ENCODE measurements around the gene CCL22.
"Not testable (repeated sequence)": the region's sequence is repeated elsewhere in the genome, so short reads cannot be mapped to it uniquely, and the experiment has no call there.

Gene CCL22, protein sequence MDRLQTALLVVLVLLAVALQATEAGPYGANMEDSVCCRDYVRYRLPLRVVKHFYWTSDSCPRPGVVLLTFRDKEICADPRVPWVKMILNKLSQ

DNA sequence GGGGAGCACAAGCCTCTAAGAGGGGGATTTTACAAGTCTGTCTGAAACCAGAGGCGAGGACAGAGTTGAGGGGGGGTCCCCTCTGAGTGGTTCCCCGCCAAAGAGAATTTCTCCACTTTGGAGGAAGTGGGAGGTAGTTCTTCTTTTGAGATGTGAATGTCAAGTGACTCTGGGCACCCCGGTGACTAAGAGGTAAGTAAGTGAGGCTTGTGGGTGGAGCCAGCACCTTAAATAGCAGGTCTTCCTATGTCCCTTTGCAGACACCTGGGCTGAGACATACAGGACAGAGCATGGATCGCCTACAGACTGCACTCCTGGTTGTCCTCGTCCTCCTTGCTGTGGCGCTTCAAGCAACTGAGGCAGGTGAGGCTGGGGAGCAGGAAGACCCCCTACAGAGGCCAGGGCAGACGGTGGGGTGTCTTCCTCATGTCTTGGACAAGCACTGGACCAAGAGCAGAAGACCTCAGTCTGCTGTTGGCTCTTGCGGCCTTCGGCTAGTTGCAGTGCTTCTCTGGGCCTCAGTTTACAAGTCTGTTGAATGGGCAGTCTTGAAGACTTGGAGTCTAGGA is at the start of gene CCL22:
Gene CCL22, plus strand, starts transcription at position 257 of the 569 bp plus-strand sequence. Its CDS starts 34 bp downstream, at position 291.
- DNase-seq = no peak

DNA sequence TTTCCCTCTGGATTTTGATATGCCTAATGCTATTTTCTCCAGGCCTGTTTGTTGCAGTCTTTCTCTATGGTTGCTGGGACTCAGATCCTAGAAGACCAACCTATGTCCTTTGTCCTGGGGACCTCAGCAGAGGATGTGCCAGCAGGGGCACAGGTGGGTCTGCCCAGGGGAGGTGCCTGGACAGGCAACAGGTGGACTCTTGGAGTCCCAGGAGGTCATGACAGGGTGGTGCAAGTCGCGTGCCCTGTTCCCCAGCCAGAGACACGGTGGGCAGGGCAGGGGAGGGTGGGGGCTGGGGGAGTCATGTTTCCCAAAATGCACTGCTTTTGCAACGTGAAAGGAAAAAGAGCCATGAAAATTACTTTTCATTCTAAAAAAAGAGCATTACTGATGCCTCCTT is 47.8 kb upstream of the CCL22 start:
- no peak for DNase-seq

DNA sequence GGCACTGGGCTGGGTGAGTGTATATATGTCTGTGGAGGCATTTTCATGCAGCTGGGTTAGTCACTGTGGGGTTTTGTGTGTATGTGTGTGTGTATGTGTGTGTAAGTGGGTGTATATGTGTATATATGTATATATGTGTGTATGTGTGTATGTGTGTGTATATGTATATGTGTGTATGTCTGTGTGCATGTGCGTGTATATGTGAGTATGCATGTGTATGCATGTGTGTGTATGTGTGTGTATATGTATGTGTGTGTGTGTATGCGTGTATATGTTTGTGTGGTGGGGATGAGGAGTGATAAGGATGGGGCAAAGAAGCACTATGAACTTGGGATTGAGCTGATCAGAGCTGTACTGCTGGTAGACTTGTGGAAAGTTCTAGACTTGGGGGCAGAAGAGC is 45.1 kb upstream of the CCL22 start:
- DNase-seq = no peak

DNA sequence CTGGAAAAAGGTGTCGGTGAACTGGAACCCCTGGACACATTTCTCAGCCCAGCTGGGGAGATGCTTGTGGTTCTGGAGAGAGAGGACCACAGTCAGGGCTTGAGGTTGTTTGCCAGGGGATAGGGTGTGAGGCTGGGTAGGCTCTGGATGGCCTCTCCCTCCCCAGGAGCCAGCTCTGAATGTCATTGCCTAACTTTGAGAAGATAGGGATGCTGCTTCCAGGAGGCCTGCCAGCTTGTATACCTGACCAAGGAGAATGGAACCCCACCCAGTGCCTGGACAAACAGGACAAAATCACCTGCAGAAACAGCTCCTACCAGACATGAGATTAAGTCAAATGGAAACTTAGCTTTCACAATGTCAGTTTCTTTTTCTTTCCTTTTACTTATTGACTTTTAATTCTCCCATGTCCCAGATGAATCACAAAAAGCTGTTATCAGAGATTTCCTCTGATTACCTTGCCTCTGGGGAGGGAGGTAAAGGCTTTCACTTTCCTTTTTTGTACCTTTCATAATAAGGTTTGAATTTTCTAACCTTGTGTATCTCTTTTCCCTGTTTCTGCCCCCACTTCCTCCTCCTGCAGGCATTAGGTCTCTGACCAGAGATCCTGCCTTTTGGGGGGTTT is 44.3 kb upstream of the CCL22 start:
- DNase-seq = no peak

DNA sequence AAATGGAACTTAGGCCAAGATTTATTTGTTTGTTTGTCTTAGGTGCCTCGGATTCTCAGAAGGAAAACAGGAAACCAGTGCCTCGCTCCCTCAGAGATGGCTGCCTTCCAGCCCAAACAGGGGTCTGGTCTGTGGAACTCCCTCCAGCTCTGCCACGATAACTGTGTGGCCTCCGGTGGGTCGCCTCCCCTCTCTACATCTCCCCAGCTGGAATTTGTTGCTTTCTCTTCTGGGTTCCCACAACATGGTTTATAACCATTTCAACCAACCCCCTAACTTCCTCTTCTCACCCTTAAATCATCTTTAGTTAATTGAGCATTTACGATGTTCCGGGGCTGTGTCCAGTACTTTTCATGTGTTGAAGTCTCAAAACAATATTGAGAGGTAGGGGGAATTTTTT is 43.2 kb upstream of the CCL22 start:
- no peak for DNase-seq

DNA sequence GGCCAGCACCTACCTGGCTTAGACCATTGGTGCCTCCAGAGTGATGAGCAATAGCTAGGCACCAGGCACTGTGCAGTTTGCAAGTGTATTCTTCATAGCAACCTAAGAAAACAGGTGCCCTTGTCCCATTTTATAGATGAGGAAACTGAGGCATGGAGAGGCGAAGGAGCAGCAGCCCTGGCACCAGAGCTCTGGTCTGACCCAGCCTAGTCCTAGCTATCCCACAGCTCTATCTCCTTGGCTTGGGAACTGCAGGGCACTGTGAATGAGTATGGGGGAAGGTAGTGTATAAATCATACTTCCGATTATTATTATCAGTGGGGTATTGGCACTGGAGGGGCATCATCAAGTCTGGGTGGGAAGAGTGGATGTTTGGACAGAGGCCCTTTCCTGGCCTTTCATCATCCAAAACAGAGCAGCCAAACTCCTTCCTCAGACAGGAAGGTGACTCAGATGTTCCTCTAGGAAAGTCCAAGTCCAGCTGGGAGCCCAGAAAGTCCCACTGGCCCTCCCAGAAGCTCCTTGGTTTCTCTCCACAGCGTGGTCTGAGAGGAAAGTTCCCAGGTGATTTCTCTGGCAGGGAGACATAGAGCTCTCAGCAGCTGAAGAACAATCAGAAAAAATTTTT is 42.1 kb upstream of the CCL22 start:
- no peak for DNase-seq

DNA sequence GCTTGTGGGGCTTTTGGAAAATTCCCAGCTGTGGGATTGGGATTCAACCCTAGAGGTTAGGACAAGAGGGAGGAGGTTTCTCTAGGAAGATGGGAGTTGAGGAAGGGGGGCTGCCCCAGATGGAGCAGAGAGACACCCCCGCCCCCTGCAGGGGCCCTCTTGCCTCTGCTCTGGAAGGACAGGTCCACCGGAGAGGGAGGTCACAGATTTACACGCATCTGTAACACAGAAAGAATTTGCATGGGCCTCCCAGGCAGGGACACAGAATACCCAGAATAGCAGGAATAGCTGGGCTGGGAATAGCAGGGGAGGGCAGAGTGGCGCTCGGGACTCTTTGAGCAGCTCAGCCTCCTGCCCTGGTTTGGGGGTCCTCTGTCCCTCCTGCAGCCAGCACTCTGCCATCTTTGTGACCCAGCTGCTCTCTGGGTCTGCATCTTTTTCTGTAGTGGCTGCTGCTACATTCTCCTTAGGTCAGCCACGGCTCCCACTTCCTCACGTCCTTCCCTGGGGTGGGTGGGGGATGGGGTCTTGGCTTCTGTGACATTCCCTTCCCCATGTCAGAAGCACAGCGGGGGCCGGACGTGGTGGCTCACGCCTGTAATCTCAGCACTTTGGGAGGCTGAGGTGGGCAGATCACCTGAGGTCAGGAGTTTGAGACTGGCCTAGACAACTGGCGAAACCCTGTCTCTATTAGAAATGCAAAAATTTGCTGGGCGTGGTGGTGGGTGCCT is 40.2 kb upstream of the CCL22 start:
- DNase-seq = no peak

DNA sequence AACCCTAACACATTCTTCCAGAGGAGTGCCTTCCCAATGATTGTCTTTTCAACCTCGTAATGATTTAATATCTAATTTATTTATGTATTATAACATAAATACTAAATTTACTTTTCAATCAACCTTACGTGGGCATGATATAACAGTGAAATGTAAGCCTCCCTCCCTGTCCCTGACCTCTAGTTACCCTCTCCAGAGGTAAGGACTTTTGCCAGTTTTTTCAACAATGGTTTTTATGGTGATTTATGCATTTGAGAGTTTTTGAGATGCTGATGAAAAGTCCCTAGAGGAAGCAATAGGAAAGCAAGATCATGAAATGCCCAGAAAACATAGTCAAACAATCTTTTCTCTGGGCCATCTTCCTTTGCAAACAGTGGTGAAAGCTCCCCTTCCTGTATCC is 38.9 kb upstream of the CCL22 start:
- no peak for DNase-seq

DNA sequence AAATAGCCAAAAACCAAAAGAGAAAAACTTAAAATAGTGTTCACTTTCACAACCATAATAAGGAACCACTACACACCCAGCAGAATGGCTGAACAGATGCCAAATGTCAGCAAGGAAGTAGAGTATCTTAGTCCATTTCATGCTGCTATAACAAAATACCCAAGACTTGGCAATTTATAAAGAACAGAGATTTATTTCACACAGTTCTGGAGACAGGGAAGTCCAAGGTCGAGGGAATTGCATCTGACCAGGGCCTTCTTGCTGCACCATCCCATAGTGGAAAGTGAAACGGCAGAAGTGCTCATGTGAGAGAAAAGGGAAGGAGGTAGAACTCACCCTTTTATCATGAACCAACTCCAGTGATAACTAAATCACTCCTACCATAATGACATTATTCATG is 33.8 kb upstream of the CCL22 start:
- DNase-seq = no peak

DNA sequence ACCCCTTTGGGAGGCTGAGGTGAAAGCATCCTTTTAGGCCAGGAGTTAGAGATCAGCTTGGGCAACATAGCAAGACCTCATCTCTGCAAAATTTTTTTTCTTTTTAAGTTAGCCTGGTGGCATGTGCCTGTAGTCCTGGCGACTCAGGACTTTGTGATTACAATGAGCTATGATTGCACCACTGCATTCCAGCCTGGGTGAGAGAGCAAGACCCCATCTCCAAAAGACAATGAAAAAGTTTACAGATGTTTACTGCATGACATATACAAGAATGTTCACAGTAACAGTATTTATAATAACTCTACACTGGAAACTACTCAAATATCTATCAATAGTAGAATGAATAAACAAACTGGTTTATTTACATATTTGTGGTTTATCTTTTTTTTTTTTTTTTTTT is 33.1 kb upstream of the CCL22 start:
- DNase-seq = no peak

DNA sequence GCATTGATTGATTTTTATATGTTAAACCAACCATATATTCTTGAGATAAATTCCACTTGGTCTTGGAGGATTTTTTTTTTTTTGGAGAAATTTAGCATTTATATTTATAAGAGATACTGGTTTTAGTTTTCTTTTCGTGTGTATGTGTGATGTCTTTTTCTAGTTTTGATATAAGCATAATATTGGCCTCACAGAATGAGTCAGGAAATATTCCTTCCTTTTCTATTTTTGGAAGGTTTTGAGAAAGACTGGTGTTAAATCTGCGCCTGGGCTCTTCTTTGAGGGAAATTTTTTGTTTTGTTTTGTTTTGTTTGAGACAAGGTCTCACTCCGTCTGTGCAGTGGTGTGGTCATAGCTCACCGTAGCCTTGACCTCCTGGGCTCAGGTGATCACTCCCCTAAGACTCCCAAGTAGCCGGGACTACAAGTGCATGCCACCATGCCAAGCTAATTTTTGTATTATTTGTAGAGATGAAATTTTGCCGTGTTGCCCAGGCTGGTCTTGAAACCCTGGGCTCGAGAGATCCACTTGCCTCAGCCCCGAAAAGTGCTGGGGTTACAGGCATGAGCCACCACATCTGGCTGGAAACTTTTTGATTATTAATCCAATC is 28.8 kb upstream of the CCL22 start:
- no peak for DNase-seq

DNA sequence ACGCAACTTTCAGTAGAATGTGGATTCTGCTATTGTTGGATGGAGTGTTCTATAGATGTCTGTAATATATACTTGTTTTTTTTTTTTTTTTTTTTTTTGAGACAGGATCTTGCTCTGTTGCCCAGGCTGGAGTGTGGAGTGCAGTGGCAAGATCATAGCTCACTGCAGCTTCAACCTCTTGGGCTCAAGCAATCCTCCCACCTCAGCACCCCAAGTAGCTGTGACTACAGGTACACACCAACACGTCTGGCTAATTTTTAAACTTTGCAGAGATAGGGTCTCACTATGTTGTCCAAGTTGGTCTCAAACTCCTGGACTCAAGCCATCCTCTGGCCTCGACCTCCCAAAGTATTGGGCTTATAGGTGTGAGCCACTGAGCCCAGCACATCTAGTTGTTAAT is 27.2 kb upstream of the CCL22 start:
- DNase-seq = no peak

DNA sequence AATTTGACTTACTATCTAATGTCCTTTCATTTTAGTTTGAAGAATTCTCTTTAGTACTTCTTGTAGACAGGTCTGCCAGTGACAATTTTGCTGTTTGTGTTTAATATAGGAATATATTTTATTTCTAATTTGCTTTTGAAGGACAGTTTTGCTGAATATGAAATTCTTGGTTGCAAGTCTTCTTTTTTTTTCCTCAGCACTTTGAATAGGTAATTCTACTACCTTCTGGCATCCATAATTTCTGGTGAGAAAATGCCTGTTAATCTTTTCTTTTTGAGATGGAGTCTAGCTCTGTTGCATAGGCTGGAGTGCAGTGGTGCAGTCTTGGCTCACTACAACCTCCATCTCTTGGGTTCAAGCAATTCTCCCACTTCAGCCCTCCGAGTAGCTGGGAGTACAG is 25.2 kb upstream of the CCL22 start:
- DNase-seq = no peak

DNA sequence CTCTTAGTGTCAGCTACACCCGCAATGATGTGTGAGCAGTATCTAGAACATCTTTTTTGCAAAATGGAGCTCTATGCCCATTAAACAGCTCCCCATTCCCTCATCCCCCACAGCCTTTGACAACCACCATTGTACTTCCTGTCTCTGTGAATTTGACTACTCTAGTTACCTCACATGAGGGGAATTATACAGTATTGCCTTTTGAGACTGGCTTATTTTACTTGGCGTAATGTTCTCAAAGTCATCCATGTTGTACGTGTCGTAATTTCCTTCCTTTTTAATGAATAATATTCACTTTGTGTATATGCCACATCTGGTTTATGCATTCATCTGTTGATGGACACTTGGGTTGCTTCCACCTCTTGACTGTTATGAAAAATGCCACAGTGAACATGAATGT is 23.2 kb upstream of the CCL22 start:
- no peak for DNase-seq

DNA sequence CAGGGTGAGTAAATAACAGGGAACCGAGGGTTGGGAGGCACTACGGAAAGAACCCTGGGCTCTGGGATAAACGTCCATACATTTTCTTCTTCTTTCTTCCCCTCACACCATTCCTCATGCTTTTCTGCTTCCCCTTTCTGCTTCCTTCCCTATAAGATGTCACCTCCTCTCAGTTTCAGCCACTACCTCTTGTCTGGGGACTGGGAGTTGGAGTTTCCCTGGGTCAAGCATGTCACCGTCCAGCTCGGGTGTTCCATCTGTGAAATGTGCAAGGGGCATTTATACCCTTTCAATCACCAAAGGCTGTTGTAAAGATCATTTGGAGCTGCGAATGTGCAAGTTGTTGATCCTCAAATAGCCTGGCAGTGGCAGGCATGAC is 17.5 kb upstream of the CCL22 start:
- no peak for DNase-seq

DNA sequence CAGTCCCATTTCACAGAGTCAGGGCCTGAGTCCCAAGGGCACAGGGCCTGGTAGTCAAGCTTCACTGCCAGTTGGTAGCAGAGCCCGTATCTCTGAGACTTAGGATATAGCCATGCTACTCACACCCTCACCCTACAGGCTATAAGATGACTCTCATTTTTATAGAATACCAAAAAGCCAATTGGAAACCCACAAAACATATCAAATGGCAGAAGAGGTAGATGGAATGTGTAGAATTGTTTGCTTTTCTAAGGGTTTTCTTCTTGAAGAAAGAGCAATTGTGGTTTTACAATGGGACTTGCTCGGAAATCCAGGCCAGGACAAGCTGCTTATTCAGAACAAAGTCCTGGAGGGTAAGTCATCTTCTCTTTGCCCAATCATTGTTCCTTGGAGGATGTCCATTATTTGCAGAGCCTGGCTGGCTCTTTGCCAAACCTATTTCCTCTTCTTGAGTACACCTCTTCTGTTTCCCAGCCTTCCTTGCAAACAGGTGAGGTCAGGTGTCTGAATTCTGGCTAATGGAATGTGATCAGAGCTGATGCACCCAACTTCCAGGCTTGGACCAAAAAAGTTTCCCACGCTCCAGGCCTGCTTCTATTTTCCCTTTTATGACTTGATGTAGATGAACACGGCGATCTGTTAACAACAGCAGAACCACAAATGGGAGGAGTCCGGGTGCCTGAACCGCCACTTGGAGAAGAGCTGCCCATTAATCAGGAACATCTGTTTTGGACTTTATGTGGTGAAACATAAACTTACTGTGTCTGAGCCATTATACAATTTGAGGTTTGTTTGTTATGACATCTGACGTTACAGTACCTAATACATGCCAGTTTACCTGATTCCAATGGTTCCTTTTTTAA is 16.9 kb upstream of the CCL22 start:
- DNase-seq = no peak

DNA sequence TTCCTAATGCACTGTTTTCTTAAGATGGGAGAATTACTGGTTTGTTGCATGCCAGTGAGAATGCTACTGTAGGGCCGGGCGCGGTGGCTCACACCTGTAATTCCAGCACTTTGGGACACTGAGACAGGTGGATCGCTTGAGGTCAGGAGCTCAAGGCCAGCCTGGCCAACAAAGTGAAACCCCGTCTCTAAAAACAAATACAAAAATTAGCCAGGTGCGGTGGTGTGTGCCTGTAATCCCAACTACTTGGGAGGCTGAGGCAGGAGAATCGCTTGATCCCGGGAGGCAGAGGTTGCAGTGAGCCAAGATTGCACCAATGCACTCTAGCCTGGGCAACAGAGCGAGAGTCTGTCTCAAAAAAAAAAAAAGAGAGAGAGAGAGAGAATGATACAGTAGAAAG is 16.0 kb upstream of the CCL22 start:
- not testable (repeated sequence) for DNase-seq

DNA sequence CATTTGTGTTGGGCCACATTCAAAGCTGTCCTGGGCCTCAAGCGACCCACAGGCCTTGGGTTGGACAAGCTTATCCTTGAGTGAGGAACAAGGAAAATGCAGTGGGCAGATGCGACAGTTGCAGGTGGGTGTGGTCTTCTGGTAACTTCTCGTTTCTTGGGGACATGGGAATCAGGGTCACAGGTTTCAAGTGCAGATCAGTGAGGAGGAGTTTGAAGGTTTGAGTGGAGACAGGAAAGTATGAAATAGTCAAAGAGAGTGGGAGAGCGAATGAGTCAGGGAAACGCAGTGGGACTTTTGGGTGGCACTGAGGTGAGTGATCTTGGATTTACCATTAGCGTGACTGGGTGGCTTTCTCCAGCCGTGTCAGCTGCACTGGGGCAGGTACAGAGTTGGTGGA is 15.4 kb upstream of the CCL22 start:
- no peak for DNase-seq

DNA sequence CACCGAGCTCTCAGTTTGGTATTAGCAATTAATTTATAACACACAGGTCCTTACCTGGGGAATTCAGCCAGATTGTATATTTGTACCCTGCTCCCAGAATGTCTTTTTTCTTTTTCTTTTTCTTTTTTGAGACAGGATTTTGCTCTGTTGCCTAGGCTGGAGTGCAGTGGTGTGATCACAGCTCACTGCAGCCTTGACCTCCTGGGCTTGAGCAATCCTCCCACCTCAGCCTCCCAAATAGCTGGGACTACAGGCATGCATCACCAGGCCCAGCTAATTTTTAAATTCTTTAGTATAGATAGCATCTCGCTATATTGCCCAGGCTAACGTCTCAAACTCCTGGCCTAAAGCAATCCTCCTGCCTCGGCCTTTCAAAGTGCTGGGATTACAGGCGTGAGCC is 14.5 kb upstream of the CCL22 start:
- not testable (repeated sequence) for DNase-seq

DNA sequence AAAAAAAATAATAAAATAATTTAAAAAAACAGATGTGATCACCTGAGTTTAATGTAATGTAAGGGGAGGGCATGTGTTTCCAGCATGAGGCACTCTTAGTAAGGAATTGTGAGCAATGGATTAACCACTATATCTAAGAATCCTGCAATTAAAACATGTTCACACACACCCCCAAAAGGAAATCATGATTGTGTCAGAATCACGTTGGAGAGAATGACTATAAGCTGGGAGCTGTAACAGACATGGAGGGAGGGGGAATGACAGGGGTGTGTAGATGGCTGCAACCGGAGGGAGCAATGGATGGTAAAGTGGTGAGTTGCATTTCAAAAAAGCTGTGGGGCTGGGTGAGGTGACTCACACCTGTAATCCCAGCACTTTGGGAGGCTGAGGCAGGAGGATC is 13.6 kb upstream of the CCL22 start:
- no peak for DNase-seq

DNA sequence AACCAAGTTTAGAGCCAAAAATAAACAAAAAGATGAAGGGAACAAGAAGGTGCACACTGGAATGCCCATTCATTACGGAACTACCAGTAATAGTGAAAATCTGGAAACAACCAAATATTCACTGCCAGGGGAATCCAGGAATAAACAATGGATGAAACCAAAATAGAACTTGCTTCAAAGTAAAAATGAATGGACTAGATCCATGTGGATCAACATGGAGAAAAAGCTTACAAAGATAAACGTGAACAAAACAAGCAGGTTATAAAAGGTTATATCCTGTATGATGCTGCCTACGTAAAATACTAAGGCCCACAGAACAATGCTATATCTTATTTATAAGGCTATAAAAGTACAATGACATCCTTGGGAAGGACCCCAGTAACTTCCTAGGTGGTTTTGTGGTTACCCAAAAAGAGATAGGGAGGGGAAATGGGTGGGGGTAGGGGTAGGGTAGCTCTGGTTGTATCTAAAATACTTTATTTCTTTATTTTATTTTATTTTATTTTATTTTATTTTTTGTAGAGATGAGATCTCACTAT is 12.8 kb upstream of the CCL22 start:
- no peak for DNase-seq

DNA sequence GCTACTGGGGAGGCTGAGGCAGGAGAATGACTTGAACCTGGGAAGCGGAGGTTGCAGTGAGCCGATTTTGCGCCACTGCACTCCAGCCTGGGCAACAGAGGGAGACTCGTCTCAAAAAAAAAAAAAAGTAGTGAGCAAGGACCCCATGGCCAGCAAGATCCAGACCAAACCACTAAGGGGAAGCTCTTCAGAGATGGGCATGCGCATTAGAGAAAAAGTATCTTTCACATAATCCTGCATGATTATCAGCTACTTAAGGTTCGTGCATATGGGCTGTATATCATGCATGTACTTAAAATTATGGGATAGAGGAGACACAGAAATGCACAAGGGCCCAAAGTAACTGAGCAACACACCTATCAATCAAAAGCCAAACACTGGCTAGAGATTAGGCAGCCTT is 10.7 kb upstream of the CCL22 start:
- no peak for DNase-seq

Measured in NCI-H1048 (cell line).